Ascending aorta (tissue), 2 donors: ENCODE data around the gene DHPS. TPM values are rescaled to one million over a fixed set of nuclear protein-coding genes. Genes with fewer than 3 reads are reported as not detected.

Experiments used
- DNase-seq, 2 donors: peaks; one replicate each; pipeline ENCODE4 v3.0.0-alpha.2; 2019; ENCODE audit warnings: low spot score in 2 of 2
- H3K27ac ChIP-seq, 2 donors: fragments of 200-600 bp; sonication (generic); one replicate each; pipeline ENCODE4 v1.5.1; 2016 to 2017; ENCODE audit warnings: mild to moderate bottlenecking in 1 of 2
- H3K27me3 ChIP-seq: fragments of 200-600 bp; sonication (generic); one replicate; pipeline ENCODE4 v1.5.1; 2017
- H3K36me3 ChIP-seq, 2 donors: fragments of 200-600 bp; sonication (generic); one replicate each; pipeline ENCODE4 v1.5.1; 2016
- H3K4me1 ChIP-seq, 2 donors: fragments of 200-600 bp; sonication (generic); one replicate each; pipeline ENCODE4 v1.5.1; 2016 to 2017; ENCODE audit warnings: mild to moderate bottlenecking in 1 of 2
- H3K4me3 ChIP-seq, 2 donors: fragments of 200-600 bp; sonication (generic); one replicate each; pipeline ENCODE4 v1.5.1; 2016 to 2017; ENCODE audit warnings: mild to moderate bottlenecking in 1 of 2
- H3K9me3 ChIP-seq, 2 donors: fragments of 200-600 bp; sonication (generic); one replicate each; pipeline ENCODE4 v1.5.1; 2016
- intact Hi-C: fragments of 100-400 bp; cut with DNase I; formaldehyde crosslinking; loops from one replicate; pipeline ENCODE4 v1.15.1; 2023
- total RNA-seq: library from RNA; depleted of rRNA; stranded (reverse); fragments of >200 nt; gene quantifications from one replicate; pipeline ENCODE4 v1.1.0, GENCODE V29; 2016
- TF ChIP-seq, protein P1 (sequence below), 3 experiments: fragments of 200-600 bp in 2 of 3; fragments of 450-650 bp in 1 of 3; sonication (generic) in 2 of 3; IDR thresholded peaks; one replicate each; pipeline ENCODE4 v1.5.1; 2016 to 2019; ENCODE audit warnings: antibody characterized with exemption in 3 of 3, mild to moderate bottlenecking in 1 of 3, moderate library complexity in 1 of 3

Gene DHPS
- total RNA-seq, 1 donor from 2014 or later, result 160 TPM

- H3K9me3 ChIP-seq, result no peaks in the 10 kb centered on the region
- intact Hi-C loops, result loop anchor here (1.0 to 5.0 kb wide), 5 partner anchors 12 to 1132 kb away; partner anchors contain the start of genes CNN1, DHPS, ZNF490 and ZNF791
- peak in 1 of 2 donors; percentile 79 for DNase-seq
- H3K4me3 ChIP-seq, result peak overlapping the region; percentile 71 to 92
- no peaks in the 10 kb centered on the region for H3K27me3 ChIP-seq
- peak overlapping the region; percentile 95 to 100 for H3K27ac ChIP-seq
- H3K36me3 ChIP-seq, result peaks cover 5 to 26% of the 10 kb centered on the region in 2 donors
- H3K4me1 ChIP-seq, result peaks cover 12 to 33% of the 10 kb centered on the region in 2 donors
- TF ChIP-seq, protein P1, sequence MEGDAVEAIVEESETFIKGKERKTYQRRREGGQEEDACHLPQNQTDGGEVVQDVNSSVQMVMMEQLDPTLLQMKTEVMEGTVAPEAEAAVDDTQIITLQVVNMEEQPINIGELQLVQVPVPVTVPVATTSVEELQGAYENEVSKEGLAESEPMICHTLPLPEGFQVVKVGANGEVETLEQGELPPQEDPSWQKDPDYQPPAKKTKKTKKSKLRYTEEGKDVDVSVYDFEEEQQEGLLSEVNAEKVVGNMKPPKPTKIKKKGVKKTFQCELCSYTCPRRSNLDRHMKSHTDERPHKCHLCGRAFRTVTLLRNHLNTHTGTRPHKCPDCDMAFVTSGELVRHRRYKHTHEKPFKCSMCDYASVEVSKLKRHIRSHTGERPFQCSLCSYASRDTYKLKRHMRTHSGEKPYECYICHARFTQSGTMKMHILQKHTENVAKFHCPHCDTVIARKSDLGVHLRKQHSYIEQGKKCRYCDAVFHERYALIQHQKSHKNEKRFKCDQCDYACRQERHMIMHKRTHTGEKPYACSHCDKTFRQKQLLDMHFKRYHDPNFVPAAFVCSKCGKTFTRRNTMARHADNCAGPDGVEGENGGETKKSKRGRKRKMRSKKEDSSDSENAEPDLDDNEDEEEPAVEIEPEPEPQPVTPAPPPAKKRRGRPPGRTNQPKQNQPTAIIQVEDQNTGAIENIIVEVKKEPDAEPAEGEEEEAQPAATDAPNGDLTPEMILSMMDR (IDR thresholded peaks at IDR 0.05), result no peak
These were observed 12.8 kb downstream of the DHPS start for GRCh38 chr19:12668932-12669269.

DNA sequence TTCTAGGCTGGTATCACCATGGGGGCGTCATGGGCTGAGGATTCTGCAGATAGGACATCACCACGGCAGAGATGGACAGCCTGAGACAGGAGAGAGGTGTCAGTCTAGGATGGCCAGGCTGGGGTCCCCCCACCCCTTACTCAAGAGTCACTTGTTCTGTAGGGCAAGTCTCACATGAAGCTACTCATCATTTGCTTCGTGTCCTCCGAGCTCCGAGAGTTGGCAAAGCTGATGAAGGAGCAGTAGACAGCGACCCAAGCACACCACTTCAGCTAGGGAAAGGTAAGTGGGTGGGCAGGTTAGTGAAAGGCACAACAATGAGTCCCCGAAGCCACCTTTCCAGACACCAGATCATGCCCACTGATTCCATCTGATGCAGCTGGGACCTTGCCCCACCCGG lies 13.3 kb downstream of the DHPS start:
- intact Hi-C loops, result loop anchor here (2.0 to 5.0 kb wide), 4 partner anchors 58 to 1131 kb away; partner anchors contain the start of genes CNN1, ZNF490 and ZNF791

GRCh38 chr19:12667731-12668302 lies 13.9 kb downstream of the DHPS start:
- no peak for DNase-seq
- intact Hi-C loops, result loop anchor here (2.0 to 5.0 kb wide), 4 partner anchors 57 to 1131 kb away; partner anchors contain the start of genes CNN1, ZNF490 and ZNF791
- no peaks in the 10 kb centered on the region for H3K27me3 ChIP-seq
- H3K4me1 ChIP-seq, result peaks cover 12 to 33% of the 10 kb centered on the region in 2 donors
- peak overlapping the region in 1 of 2 donors; percentile 71 for H3K4me3 ChIP-seq
- no peak overlapping the region for H3K27ac ChIP-seq
- no peaks in the 10 kb centered on the region for H3K9me3 ChIP-seq
- TF ChIP-seq, protein P1 (IDR thresholded peaks at IDR 0.05), result no peak
- H3K36me3 ChIP-seq, result peaks cover 6 to 28% of the 10 kb centered on the region in 2 donors

More for the DNA sequence above, 13.3 kb downstream of the DHPS start:
- Histone ChIP-seq H3K9me3 (no peaks in the 10 kb centered on the region), H3K27ac (peak overlapping the region in 1 of 2 donors; percentile 95), H3K4me1 (peaks cover 12 to 33% of the 10 kb centered on the region in 2 donors), H3K27me3 (no peaks in the 10 kb centered on the region), H3K4me3 (peak overlapping the region; percentile 71 to 92), H3K36me3 (peaks cover 2 to 27% of the 10 kb centered on the region in 2 donors)
- TF ChIP-seq, protein P1 (IDR thresholded peaks at IDR 0.05), result no peak
- DNase-seq, result no peak

- H3K4me3 ChIP-seq, result peak within 1 kb of the TSS; percentile 71 to 81
- peaks cover 12 to 33% of the 10 kb centered on the region in 2 donors for H3K4me1 ChIP-seq
- H3K27me3 ChIP-seq, result no peaks in the 10 kb centered on the region
- TF ChIP-seq, protein P1 (IDR thresholded peaks at IDR 0.05), result no peak
- H3K36me3 ChIP-seq, result peaks cover 11 to 36% of the 10 kb centered on the region in 2 donors
- peak within 1 kb of the TSS; percentile 58 to 80 for H3K27ac ChIP-seq
- DNase-seq, result peak; percentile 25 to 89
- intact Hi-C loops, result loop anchor here (5.0 kb wide), 3 partner anchors 104 to 1129 kb away; partner anchors contain the start of gene CNN1
- no peaks in the 10 kb centered on the region for H3K9me3 ChIP-seq
These were observed 15.2 kb downstream of the DHPS start, which contains the start of the genes MAN2B1 and WDR83 for GRCh38 chr19:12666265-12667048. Gene MAN2B1, minus strand, starts transcription at chr19:12666742. Its CDS starts 41 bp downstream, at chr19:12666701. Gene WDR83, plus strand, starts transcription at chr19:12666807. Its CDS starts 2,984 bp downstream, at chr19:12669791.

DNA sequence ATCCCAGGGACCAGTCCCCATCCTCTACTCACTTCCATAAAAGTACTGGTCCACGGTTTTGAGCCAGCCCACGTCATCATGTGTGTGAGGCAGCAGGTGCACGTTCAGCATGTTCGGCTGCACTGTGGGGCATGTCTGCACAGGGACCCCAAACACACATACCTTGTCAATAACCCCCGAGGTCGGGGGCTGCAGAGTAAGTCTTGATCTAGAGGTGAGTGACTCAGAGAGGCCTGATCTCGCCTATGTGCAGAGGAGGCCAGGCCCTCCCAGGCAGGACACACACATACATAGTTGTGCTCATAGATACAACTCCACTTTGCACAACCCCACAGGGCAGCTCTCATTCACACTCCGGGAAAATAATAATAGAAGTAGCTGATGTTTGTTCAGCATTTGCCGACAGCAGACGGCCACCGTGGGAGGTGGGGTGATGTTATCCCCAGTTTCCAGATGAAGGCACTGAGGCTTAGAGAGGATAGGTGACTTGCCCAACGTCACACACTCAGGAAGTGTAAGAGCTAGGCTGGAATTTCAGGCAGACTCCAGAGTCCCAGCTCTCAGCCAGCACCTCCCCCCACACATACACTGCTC lies 15.9 kb downstream of the DHPS start:
- Histone ChIP-seq H3K4me1 (peaks cover 12 to 33% of the 10 kb centered on the region in 2 donors), H3K27ac (peak overlapping the region in 1 of 2 donors; percentile 58), H3K27me3 (no peaks in the 10 kb centered on the region), H3K9me3 (no peaks in the 10 kb centered on the region), H3K36me3 (peaks cover 17 to 43% of the 10 kb centered on the region in 2 donors), H3K4me3 (peak overlapping the region; percentile 71 to 81)
- intact Hi-C loops, result loop anchor here (5.0 kb wide), 3 partner anchors 103 to 1128 kb away; partner anchors contain the start of gene CNN1
- no peak for DNase-seq
- TF ChIP-seq, protein P1 (IDR thresholded peaks at IDR 0.05), result no peak
